Esophagus muscularis mucosa (tissue), 4 donors: ENCODE results near the gene FBL. TPM values are rescaled to one million over a fixed set of nuclear protein-coding genes. Genes with fewer than 3 reads are reported as not detected.

ENCODE experiments used
- DNase-seq: peaks from one replicate; pipeline ENCODE4 v3.0.0-alpha.2; 2017; ENCODE audit errors: extremely low spot score
- H3K27ac ChIP-seq, 4 donors: fragments of 200-600 bp; sonication (generic); replicated peaks in 1 of 4; 1 replicate in 3 of 4; 2 replicates in 1 of 4; pipeline ENCODE4 v1.5.1; 2016 to 2019; ENCODE audit warnings: mild to moderate bottlenecking in 1 of 4
- H3K27me3 ChIP-seq, 4 donors: fragments of 200-600 bp; sonication (generic); one replicate each; pipeline versions ENCODE4 v1.5.1 to v1.6.0; 2016 to 2019
- H3K36me3 ChIP-seq, 4 donors: fragments of 200-600 bp; sonication (generic); one replicate each; pipeline ENCODE4 v1.5.1; 2016 to 2019
- H3K4me1 ChIP-seq, 4 donors: fragments of 200-600 bp; sonication (generic); one replicate each; pipeline ENCODE4 v1.5.1; 2016 to 2019
- H3K4me3 ChIP-seq, 4 donors: fragments of 200-600 bp; sonication (generic); 1 replicate in 2 of 4; 2 replicates in 2 of 4; pipeline ENCODE4 v1.5.1; 2016 to 2019; ENCODE audit warnings: mild to moderate bottlenecking in 4 of 4, moderate library complexity in 1 of 4
- H3K9me3 ChIP-seq, 4 donors: fragments of 200-600 bp; sonication (generic); 1 replicate in 3 of 4; 2 replicates in 1 of 4; pipeline ENCODE4 v1.5.1; 2016 to 2019
- CTCF ChIP-seq, 3 experiments: fragments of 200-600 bp in 2 of 3; fragments of 450-650 bp in 1 of 3; sonication (generic) in 2 of 3; IDR thresholded peaks; one replicate each; pipeline ENCODE4 v1.5.1; 2017 to 2019; ENCODE audit warnings: antibody characterized with exemption in 3 of 3, mild to moderate bottlenecking in 2 of 3, moderate library complexity in 1 of 3
- EP300 ChIP-seq: sonication (generic); formaldehyde crosslinking; IDR thresholded peaks from one replicate; pipeline ENCODE4 v1.6.1; 2017; ENCODE audit warnings: antibody characterized with exemption
- POLR2A ChIP-seq: fragments of 450-650 bp; IDR thresholded peaks from one replicate; pipeline ENCODE4 v1.6.1; 2017; ENCODE audit warnings: antibody characterized with exemption, moderate library complexity, mild to moderate bottlenecking, low read depth
- POLR2AphosphoS5 ChIP-seq, 2 donors: sonication (generic); formaldehyde crosslinking; IDR thresholded peaks; one replicate each; pipeline ENCODE4 v1.6.1; 2017; ENCODE audit warnings: antibody characterized with exemption in 2 of 2
- WGBS: methylation state at CpG from one replicate; pipeline ENCODE4 v1.1.5; 2018; 5-methylcytosine and 5-hydroxymethylcytosine counted together
- intact Hi-C: fragments of 100-400 bp; cut with DNase I; formaldehyde crosslinking; loops from one replicate; pipeline ENCODE4 v1.15.1; 2023
- total RNA-seq, 4 donors: library from RNA; depleted of rRNA; stranded (reverse); fragments of >200 nt; gene quantifications; one replicate each; pipeline versions ENCODE4 v1.1.0 to v1.2.1, GENCODE V29; 2016

The FBL gene
- total RNA-seq, 4 donors from 2014 or later, result 90.6 to 142 (median 96.7) TPM

- TF ChIP-seq POLR2AphosphoS5 (IDR thresholded peaks at IDR 0.05), result no peak
- TF ChIP-seq CTCF (IDR thresholded peaks at IDR 0.05), result no peak
- TF ChIP-seq POLR2A, result no peak
- no peak for TF ChIP-seq EP300
- peaks cover 8 to 14% (median 11%) of the 10 kb centered on the region in 4 donors for H3K4me1 ChIP-seq
- no peak for DNase-seq
- WGBS, result 81% methylated on average over 2 of the region's 2 CpGs
- H3K27me3 ChIP-seq, result no peaks in the 10 kb centered on the region
- no peak overlapping the region for H3K27ac ChIP-seq
- no peak overlapping the region for H3K4me3 ChIP-seq
- intact Hi-C loops, result no loop called here
- no peaks in the 10 kb centered on the region for H3K36me3 ChIP-seq
- H3K9me3 ChIP-seq, result no peaks in the 10 kb centered on the region
Measured at GRCh38 chr19:39850892-39851291, 4.7 kb upstream of the FBL start.

GRCh38 chr19:39848392-39848791 lies 2.2 kb upstream of the FBL start:
- Histone ChIP-seq H3K27ac (no peak overlapping the region), H3K27me3 (no peaks in the 10 kb centered on the region), H3K4me1 (peaks cover 22 to 39% (median 33%) of the 10 kb centered on the region in 4 donors), H3K4me3 (no peak overlapping the region), H3K36me3 (no peaks in the 10 kb centered on the region), H3K9me3 (no peaks in the 10 kb centered on the region)
- no peak for DNase-seq
- TF ChIP-seq POLR2A, result no peak
- TF ChIP-seq CTCF (IDR thresholded peaks at IDR 0.05), result no peak
- no peak for TF ChIP-seq POLR2AphosphoS5 (IDR thresholded peaks at IDR 0.05)
- no peak for TF ChIP-seq EP300
- intact Hi-C loops, result loop anchor here (10.0 kb wide), 1 partner anchor 304 kb away; the partner anchor contains the start of gene EID2
- 79% methylated on average over 4 of the region's 4 CpGs for whole genome bisulfite sequencing

- intact Hi-C loops, result loop anchor here (10.0 kb wide), 1 partner anchor 303 kb away; the partner anchor contains the start of gene EID2
- H3K4me3 ChIP-seq, result no peak overlapping the region
- no peaks in the 10 kb centered on the region for H3K36me3 ChIP-seq
- no peaks in the 10 kb centered on the region for H3K27me3 ChIP-seq
- no peak for TF ChIP-seq CTCF (IDR thresholded peaks at IDR 0.05)
- TF ChIP-seq EP300, result no peak
- no peak for TF ChIP-seq POLR2A
- no peak for TF ChIP-seq POLR2AphosphoS5 (IDR thresholded peaks at IDR 0.05)
- H3K9me3 ChIP-seq, result no peaks in the 10 kb centered on the region
- H3K4me1 ChIP-seq, result peaks cover 22 to 48% (median 41%) of the 10 kb centered on the region in 4 donors
- WGBS, result 77% methylated on average over 6 of the region's 6 CpGs
- no peak for DNase-seq
- H3K27ac ChIP-seq, result peak overlapping the region in 1 of 4 donors; percentile 38
Measured at GRCh38 chr19:39847525-39847924, 1.3 kb upstream of the FBL start.

- 46% methylated on average over 12 of the region's 12 CpGs for WGBS
- intact Hi-C loops, result loop anchor here (10.0 kb wide), 1 partner anchor 302 kb away; the partner anchor contains the start of gene EID2
- H3K36me3 ChIP-seq, result no peaks in the 10 kb centered on the region
- DNase-seq, result no peak
- H3K4me1 ChIP-seq, result peaks cover 22 to 54% (median 48%) of the 10 kb centered on the region in 4 donors
- H3K9me3 ChIP-seq, result no peaks in the 10 kb centered on the region
- H3K27ac ChIP-seq, result peak overlapping the region; percentile 78 to 88 (median 86)
- TF ChIP-seq POLR2AphosphoS5 (IDR thresholded peaks at IDR 0.05) (no peak), EP300 (no peak), CTCF (IDR thresholded peaks at IDR 0.05) (no peak), POLR2A (no peak)
- H3K4me3 ChIP-seq, result peak overlapping the region; percentile 69 to 81 (median 76)
- no peaks in the 10 kb centered on the region for H3K27me3 ChIP-seq
Measured at GRCh38 chr19:39846678-39847486, 703 bp upstream of the FBL start.
